ENCODE measurements around the gene GTF2H1.

DNA sequence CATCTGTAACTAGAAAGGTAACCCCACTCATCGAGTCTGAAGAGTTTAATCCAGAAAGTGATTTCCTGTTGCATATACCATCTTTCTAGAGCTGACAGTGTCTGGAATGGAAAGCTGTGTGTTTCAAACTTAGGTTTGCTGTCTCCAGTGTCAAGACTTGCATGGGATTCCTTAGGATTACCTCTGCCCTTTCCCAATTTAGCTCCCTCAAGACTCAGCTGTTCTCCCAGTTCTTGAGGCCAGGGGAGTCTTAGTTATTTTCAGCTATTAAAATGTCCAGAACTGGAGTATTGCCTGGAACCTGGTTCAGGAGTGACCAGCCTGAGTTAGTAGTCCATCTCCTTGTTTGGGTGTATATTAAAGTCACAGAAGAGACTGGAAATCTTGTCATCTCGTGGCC, 47.0 kb downstream of the GTF2H1 start:
- TF ChIP-seq GATA3 (IDR thresholded peaks at IDR 0.05; ENCODE audit: low read depth, low read length), result no peak
- TF ChIP-seq GATA2 (IDR thresholded peaks at IDR 0.05; ENCODE audit: low read depth, low read length), result no peak
